GM21360 (cell line): Measurements from ENCODE around the gene MAGI2.

ENCODE experiments used
- ATAC-seq: cut with Tn5 transposase; IDR thresholded peaks from one replicate; pipeline ENCODE4 v1.9.1; 2021; ENCODE audit warnings: mild to moderate bottlenecking, moderate library complexity; ENCODE audit not compliant: unreplicated experiment

Gene MAGI2

DNA sequence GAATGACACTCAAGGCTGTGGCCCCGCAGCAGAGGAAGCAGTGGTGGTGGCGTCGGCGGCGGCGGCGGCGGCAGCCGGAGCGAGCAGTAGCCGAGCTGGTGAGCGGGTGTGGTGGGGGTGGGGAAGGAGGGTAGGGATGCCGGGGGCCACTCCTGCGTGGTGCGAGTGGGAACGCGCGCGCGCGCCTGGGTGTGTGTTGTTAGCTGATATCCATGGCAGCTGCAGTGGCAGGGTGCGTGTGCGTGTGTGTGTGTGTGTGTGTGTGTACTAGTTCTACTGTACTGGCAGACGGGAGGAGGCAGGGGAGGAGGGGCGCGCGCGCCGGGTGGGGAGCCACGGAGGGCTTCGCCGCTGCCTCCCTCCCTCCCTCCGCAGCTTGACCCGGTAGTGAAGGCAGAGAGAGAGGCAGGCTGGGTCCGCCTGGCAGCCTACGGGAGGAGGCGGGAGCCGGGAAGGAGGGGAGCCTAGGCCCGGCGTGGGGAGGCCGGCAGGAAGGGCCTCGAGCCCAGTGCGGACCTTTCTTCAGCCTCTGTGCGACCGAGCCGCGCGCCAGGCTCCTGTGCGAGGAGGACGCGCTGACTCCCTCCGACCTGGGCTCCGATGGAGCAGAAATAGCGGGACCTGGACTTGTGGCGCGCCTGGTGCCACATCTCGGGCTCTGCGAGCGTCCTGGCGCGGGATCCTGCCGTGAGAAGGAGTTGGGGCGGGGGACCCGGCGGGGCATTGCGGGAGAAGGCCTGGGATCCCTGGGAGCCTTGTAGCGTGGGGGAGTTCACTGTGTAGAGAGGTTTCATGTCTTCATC, at the start of gene MAGI2:
TSS of gene MAGI2 (minus strand) at position 110 of the 803 bp plus-strand sequence. CDS start 347 bp downstream, outside the sequence.
- ATAC-seq, result no peak

DNA sequence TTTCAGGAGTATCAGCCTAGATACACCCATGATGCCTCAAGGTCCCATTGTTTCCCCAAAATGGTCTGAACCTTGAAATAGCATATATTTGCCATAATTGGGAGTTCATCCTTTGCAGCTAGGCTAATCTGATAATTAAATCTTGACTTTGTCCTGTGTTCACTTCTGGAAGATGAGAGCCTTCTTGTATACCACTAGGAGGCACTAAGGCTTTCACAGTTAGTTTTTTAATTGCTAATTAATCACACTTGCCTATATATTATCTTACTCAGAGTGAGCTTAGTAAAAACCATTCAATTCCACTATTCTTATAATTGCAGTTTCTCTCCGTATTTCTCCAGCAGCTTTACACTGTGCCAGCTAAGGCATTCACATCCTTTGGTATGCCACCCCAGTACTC, 48.7 kb upstream of the MAGI2 start:
- no peak for ATAC-seq

DNA sequence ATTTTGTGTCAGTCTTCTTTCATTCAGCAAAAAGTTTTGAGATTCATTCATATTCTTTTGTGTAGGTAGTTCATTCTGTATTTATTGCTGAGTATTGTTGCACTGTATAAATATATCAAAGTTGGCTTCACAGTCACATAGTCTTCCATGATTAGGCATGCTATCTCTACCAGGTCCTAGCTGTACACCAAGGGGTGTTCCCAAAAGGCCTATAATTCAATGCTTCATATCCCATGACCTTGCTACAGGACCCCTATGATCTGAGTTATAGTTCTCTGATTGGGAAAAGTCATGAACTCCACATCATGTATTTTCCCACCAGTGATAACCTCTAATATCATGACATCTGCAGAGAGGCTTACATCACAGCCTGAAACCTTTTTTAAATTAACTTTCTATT, 47.3 kb upstream of the MAGI2 start:
- no peak for ATAC-seq

DNA sequence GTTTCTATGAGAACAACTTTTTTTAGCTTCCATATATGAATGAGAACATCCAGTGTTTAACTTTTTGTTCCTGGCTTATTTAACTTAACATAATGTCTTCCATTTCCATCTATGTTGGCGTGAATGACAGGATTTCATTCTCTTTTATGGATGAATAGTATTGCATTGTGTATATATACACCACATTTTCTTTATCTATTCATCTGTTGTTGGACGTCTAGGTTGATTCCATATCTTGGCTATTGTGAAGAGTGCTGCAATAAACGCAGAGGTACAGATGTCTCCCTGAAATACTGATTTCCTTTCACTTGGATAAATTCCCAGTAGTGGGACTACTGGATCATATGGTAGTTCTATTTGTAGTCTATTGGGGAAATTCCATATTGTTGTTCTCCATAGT, 44.3 kb upstream of the MAGI2 start:
- ATAC-seq, result no peak

DNA sequence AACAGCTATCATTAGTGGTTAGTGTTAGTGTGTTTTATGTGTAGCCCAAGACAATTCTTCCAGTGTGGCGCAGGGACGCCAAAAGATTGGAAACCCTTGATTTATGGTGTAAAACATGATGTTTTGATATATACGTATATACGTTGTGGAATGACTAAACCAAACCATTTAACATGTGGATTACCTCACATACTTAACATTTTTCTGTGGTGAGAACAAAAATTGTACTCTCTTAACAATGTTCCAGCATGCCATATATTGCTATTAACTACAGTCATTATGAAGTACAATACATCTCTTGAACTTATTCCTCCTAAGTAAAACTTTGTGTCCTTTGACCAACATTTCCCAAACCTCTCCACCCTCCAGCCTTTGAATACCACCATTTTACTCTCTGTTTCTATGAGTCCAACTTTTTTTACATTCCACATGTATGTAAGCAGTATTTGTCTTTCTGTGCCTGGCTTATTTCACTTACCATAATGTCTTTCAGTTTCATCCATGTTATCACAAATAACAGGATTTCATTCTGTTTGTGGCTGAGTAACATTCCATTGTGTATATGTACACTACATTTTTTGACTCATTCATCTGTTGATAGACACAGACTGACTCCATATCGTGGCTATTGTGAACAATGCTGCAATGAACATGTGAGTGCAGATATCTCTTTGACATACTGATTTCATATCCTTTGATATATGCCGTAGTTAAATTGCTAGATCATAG, 42.2 kb upstream of the MAGI2 start:
- ATAC-seq, result no peak

DNA sequence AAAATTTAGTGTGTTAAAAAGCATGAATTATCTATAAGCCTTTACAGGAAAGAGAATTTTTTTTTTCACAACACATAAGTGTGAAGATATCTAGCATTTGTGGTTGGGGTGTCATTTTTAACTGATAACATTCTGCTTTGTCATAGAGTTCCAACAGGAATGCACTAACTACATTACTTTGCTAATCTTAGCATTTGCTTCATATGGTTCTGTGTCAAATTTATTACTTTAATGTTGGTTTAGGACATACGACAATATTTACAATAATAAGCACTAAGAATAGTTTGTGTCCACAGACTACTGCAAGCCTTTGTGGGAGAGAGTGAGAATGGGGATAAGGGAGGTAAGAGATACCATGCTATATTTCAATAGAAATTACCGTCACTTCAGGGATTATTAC, 40.6 kb upstream of the MAGI2 start:
- ATAC-seq, result no peak

DNA sequence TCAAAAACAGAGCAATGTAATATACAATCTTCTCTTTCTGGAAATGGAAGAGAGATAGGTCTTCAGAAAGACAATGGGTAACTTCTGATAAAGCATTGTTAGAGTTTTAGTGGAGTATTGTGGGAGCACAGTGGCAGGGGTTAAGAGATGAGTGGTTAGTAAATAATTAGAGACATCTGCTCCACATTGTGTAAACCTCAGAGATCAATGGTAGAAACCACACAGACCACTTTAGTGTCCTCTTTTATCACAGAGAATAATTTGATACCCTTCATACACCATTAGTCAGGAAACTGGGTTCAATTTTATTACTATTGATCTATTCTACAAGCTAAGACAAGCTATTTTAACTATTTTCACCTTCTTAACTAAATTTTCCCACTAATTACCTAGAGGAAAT, 35.9 kb upstream of the MAGI2 start:
- no peak for ATAC-seq

DNA sequence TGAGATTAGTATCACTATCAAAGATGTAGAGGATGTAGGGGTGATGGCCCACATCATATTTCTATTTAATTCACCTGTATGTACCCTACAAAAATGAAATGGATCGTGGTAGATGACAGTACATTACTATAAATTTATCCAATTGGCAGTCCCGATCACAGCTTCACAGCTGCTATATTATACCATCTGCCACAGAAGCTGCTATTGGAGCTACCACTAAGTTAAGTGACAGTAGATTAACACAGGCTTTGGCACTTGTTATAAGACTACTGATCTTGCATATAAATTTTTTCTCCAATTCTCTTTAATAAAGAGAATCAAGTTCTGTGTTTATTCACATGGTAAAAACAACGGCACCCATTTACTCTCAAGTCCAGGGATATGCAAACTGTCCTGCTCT, 24.9 kb upstream of the MAGI2 start:
- no peak for ATAC-seq

DNA sequence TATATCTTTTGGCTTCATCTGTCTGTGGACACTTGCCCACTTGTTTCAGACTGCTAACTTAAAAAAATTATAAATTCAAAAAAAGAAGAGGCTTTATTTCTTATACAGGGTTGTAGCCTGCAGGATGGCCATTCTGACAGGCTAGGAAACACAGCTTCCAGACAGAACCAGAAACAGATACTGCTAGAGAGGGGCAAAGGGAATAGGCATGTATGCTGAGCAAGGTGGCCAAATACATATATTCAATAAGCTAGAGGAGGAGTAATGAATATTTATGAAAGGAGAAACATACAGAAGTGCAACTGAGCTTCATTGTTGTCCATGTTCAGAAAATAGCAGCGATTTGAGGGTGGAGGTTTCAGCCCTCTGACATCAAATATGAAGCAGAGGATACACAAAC, 22.0 kb upstream of the MAGI2 start:
- ATAC-seq, result no peak

DNA sequence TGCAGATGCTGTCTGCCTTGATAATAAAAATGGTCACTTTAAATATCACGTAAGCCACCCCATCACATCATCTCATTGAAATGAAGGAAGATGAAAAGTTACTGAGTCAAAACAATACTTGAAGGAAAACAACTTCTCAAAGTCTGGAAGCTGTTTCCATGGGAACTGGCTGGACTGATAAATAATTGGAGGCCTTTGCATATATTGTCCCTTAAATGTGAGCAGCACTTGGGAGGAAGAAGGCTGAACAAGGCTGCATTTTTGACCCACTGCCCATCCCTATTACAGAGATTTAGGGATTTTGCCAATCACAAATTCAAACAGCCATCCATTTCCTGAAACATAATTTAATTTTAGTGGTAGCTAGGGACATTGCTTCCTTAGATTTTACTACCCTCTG, 18.2 kb upstream of the MAGI2 start:
- ATAC-seq, result no peak

DNA sequence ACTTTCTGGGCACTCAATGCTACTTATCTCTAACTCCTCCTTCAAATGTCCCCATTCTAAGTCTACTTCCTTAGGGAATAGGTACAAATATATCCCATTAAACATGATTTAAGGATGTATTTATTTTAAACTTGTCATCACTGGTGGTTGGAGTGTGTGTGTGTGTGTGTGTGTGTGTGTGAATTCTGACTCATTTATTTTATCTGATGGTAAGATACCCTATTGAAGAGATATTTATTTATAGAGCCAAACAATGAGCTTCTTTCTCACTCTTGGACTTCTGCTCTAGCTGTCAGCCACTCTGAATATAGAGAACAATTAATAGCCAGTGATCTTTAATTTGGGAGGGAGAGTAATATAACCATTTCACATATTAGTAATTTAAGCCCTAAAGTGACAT, 17.8 kb upstream of the MAGI2 start:
- ATAC-seq, result no peak

DNA sequence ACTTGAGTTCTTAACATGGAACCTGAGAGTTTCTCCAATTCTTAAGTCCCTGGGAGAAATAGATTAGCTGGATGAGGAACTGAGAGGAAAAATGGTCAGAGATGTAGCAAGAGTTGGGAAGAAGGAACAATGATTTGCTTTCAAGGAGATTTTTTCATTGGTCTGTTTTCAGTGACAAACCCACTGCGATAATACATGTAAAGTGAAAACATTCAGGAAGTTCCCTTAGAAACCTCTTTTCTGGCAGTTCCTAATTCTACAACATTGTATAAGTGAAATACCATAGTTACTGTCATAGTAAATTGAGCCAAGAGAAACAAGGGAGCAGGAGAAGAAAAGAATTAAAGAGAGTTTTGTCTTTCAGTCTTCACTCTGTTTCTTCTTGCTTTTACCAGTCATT, 12.1 kb upstream of the MAGI2 start:
- ATAC-seq, result no peak

DNA sequence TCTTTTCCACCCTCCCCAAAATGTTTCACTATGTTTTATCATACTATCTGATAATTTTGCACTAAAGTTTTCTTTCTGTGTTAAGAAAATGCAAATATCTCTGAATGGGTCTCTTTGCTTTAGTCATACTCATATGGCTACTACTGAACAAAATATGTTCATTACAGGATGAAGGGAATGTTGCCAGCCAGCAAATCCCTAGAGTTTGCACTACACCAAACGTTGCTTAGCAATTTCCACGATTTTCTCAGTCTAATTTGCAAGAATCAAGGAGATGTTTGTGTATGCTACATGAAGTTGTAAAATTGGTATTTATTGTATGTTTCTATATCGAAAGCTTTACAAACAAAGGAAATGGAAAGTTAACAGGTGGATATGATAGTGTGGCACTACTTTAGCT, 10.6 kb upstream of the MAGI2 start:
- no peak for ATAC-seq

DNA sequence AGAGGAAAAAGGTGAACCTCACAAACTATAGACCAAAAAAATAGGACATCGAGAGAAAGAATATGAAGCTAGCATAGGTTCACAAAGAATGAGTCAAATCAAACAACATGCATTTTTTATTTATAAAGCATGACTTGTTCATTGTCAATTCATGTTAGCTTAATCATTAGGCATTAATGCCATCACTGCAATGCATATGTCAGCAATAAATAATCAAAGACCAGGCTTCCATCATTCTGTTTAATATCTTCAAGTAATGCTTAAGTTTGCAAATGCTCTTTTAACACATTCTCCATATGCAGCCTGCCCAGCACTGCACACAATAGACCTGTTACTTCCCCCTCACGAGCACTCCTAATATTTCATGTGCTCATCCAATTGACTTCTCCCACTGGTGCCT, 8.9 kb upstream of the MAGI2 start:
- no peak for ATAC-seq

DNA sequence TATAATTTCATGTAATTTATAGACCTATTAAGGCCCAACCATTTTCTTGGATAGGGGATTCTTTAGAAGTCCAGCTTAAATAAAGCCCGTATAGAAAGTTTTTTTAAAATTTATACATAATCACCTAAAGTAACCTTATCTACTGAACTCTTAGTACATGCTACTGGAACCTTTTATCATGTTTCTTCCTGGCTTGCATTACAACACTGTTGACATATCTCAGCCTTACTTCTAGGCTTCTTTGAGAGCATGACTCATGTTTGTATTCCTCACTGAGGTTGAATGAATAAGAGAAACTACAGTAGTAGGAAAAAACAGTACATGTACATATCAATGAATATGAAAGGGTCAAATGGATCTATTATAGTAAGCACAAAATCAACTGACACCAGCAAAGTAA, 8.2 kb upstream of the MAGI2 start:
- no peak for ATAC-seq

DNA sequence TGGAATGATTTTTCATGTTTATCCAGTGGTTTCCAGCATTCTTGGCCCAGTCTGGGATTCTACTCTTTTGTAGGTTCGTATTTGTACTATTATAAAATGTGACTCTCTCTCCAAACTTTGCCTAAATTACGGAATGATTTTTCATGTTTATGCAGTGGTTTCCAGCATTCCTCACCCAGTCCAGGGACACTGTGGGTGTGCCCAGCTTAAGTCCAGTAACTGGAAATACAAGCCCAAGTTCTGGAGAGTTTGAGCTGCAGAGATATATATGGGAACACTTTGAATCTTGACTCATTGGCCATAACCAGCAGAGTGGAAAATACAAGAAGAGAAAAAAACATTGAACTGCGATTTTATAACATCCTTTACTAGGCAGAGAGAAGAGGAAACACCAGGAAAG, 5.9 kb upstream of the MAGI2 start:
- ATAC-seq, result no peak

DNA sequence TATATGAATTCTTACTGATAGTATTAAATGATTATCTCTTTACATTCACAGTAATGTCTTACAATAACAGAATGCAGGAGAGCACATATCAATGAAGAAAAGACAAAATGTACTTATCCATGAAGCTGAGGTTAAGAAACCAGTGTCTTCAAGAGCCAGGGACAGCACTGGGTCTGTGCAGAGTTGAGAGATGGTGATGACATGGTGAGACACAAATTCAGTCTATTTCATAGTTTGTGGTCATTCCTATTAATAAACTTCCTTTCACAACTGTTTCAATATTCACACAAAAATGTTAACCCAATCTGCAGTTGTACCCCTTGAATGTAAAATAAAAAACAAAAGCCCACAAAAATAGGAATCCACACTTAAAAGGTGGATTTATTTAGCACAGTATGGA, 5.3 kb upstream of the MAGI2 start:
- no peak for ATAC-seq

DNA sequence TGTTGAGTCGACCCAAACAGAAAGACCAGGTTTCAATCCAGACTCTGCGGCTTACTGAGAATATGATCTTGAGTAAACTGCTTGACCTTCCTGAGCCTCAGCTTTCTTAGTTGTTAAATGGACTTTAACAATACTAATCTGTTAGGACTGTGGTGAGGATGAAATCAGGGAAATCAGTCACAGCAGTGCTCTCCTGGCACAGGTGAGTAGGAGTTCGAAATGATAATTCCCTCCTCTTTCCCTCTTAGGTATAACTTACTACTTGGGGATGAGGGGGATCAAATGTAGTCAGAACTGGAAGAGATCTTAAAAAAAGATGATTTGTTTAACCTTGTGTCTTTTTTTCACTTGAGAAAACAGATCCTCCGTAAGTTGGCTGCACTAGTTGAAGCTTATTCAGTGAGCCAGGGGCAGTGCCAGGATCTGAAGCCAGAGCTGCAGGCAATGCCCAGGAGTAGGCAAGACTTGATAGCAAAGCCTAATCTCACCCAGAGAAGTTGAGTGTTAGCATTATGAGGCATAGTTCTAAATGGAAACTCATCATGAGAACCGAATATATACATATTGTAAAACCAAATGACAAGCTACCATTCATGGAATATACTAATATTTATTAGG, 1.8 kb upstream of the MAGI2 start:
- no peak for ATAC-seq

DNA sequence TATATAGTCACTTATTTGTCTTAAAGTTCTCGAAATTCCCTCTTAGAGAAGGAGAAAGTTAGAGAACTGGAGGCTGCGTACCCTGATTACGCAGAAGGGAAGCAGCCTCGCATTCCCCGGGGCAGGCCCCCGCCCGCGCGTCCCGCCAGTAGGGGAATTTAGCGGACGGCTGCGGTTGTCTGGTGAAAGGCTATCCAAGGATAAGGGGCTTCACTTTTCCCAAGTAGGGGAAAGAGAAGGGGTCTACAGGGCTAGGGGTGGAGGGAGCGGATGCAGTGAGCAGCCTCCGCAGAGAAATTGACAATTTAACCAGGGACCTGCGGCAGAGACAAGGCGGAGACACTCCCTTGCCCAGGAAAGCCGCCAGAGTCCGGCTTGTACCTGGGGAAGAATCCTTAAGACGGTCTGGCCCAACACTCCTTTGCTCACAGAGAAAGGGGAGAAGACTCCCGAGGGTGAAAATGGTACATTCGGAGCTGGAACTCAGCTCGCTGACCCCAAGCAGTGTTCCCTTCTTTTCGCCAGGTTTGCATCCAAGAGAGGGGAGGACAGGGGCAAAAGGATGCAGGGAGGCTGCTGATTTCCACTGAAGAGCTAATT, 994 bp upstream of the MAGI2 start:
- no peak for ATAC-seq

DNA sequence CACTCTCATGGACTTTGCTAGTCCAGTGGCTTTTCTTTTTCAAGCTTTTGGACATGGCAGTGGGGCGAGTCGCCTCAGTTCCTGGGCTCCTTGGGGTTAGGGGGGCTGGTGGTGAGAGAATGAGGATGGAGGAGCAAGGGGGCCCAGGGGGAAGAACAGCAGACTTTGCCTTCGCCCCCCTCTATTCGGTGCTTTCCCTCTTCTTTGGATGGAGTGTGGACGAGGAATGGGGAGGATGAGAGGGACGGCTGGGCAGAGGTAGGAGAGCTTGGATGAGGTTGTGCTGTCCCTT, 255 bp downstream of the MAGI2 start:
- ATAC-seq, result no peak

DNA sequence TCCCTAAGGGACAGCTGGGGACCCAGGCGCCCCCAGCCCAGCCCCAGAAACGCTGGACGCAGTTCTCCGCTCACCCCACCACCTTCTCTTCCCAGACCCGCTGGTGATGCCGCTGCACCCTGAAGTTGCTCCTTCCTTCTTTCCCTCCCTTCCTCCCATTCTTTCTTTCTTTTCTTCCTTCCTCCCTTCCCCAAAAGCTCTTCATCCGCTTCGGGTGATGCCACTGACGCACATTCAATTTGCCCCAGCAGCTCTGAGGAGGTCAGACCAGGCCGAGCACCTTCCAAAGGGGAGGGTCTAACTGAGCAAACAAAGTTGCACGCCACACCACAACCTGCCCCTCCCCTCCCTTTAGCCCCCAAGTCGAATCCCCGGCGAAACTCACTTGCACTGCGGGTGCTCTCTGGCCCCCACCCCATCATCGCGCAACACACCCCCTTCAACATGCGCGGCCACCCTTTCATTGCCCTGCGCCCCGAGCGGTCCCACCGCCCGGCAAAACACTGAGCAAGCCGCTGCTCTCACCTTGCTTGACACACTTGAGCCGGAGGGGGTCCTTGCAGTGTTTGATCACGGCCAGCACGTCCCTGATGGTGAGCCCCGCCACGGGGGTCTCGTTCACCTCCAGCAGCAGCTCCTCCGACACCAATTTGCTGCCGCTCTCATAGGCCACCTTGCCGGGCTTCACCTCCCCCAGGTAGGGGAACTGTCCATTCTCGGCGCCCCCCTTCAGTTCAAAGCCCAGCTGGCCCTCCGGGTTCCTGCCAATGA, 787 bp downstream of the MAGI2 start:
- no peak for ATAC-seq
